Measurements from ENCODE around the gene ID1. TPM values are rescaled to one million over a fixed set of nuclear protein-coding genes. Genes with fewer than 3 reads are reported as not detected.
A peak's percentile ranks its signal among the peaks of the same experiment; 100 is the strongest.

The ID1 gene
- total RNA-seq, 4 donors from 2014 or later = 422 to 839 (median 555) TPM

GRCh38 chr20:31597481-31597855, 7.6 kb upstream of the ID1 start:
- 68 to 83% methylated on average over 2 of the region's 2 CpGs for whole genome bisulfite sequencing, 2 donors
- H3K4me3 ChIP-seq = no peak overlapping the region
- no peaks in the 10 kb centered on the region for H3K27me3 ChIP-seq
- H3K4me1 ChIP-seq = peaks cover 7 to 56% (median 35%) of the 10 kb centered on the region in 3 donors
- TF ChIP-seq POLR2A (IDR thresholded peaks at IDR 0.05) = no peak
- TF ChIP-seq CTCF (IDR thresholded peaks at IDR 0.05) = no peak
- H3K9me3 ChIP-seq = no peaks in the 10 kb centered on the region
- no peaks in the 10 kb centered on the region for H3K36me3 ChIP-seq
- no peak for DNase-seq
- intact Hi-C loops (cut with DNase I) = no loop called here
- H3K27ac ChIP-seq = peak overlapping the region; percentile 89 to 94 (median 91)

DNA sequence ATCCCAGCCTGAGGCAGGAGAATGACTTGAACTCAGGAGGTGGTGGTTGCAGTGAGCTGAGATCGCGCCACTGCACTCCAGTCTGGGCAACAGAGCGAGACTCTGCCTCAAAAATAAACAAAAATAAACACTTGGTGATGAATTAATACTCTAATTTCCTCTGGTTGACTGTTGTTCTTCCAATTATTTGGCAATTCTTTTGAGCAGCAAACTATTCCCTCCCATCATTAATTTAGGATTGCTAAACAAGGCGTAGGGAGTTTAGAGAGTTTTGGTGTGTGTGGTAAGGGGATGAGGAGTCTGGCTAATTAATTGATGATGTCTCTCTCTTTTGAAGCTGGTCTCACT, 2.7 kb upstream of the ID1 start:
- TF ChIP-seq CTCF (IDR thresholded peaks at IDR 0.05) (no peak), POLR2A (IDR thresholded peaks at IDR 0.05) (no peak)
- H3K9me3 ChIP-seq = no peaks in the 10 kb centered on the region
- intact Hi-C loops (cut with DNase I) = no loop called here
- peaks cover 0 to 8% (median 0%) of the 10 kb centered on the region in 3 donors for H3K36me3 ChIP-seq
- no peak overlapping the region for H3K4me3 ChIP-seq
- 55 to 76% methylated on average over 4 of the region's 4 CpGs for WGBS, 2 donors
- H3K27me3 ChIP-seq = peaks cover 0 to 3% (median 0%) of the 10 kb centered on the region in 4 donors
- peaks cover 18 to 54% (median 20%) of the 10 kb centered on the region in 3 donors for H3K4me1 ChIP-seq
- peak overlapping the region in 3 of 4 donors; percentile 94 to 97 (median 94) for H3K27ac ChIP-seq
- no peak for DNase-seq

GRCh38 chr20:31602779-31603441, 2.2 kb upstream of the ID1 start:
- Histone ChIP-seq H3K27ac (peak overlapping the region; percentile 94 to 97 (median 96)), H3K4me1 (peaks cover 19 to 58% (median 20%) of the 10 kb centered on the region in 3 donors), H3K36me3 (peaks cover 0 to 8% (median 0%) of the 10 kb centered on the region in 3 donors), H3K27me3 (peaks cover 0 to 3% (median 0%) of the 10 kb centered on the region in 4 donors), H3K4me3 (no peak overlapping the region), H3K9me3 (no peaks in the 10 kb centered on the region)
- TF ChIP-seq POLR2A (IDR thresholded peaks at IDR 0.05) (no peak), CTCF (IDR thresholded peaks at IDR 0.05) (no peak)
- intact Hi-C loops (cut with DNase I) = no loop called here
- no peak for DNase-seq
- 61 to 65% methylated on average over 15 to 16 of the region's 17 CpGs for WGBS, 2 donors

GRCh38 chr20:31603822-31604566, 1.1 kb upstream of the ID1 start:
- Histone ChIP-seq H3K4me3 (peak overlapping the region; percentile 75 to 91 (median 82)), H3K9me3 (no peaks in the 10 kb centered on the region), H3K36me3 (peaks cover 0 to 8% (median 0%) of the 10 kb centered on the region in 3 donors), H3K4me1 (peaks cover 27 to 69% (median 29%) of the 10 kb centered on the region in 3 donors), H3K27me3 (peaks cover 0 to 9% (median 0%) of the 10 kb centered on the region in 4 donors), H3K27ac (peak overlapping the region; percentile 94 to 97 (median 96))
- intact Hi-C loops (cut with DNase I) = no loop called here
- DNase-seq = peak; percentile 42
- TF ChIP-seq CTCF (IDR thresholded peaks at IDR 0.05) (no peak), POLR2A (IDR thresholded peaks at IDR 0.05) (peak in 3 of 4 donors; percentile 64 to 87 (median 79))
- 11 to 14% methylated on average over 34 to 41 of the region's 43 CpGs for WGBS, 2 donors

DNA sequence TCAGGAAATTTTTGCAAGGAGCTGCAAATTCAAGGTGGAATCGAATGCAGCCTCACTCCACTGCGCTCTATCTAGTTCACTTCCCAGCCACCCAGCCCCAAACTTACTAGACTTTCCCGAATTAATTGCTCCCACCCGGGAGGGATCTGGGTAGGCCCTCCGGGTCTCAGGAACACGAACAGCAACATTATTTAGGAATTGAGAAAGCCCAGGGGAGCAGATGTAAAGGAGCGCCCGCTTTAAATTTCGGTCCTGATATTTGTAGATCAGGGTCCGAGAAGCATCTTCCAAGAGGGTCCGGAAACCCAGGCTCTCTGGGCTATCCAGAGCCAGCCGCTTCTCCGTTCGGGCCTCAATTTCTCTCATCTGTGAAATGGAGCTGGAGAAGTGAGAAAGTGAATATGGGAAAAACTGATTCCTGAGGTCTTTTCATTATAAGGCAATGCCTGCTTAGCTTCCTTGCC, 490 bp upstream of the ID1 start:
- Histone ChIP-seq H3K27ac (peak overlapping the region; percentile 94 to 97 (median 96)), H3K36me3 (peaks cover 0 to 8% (median 0%) of the 10 kb centered on the region in 3 donors), H3K4me3 (peak overlapping the region; percentile 75 to 91 (median 82)), H3K9me3 (no peaks in the 10 kb centered on the region), H3K4me1 (peaks cover 27 to 75% (median 29%) of the 10 kb centered on the region in 3 donors), H3K27me3 (peaks cover 0 to 9% (median 0%) of the 10 kb centered on the region in 4 donors)
- DNase-seq = no peak
- intact Hi-C loops (cut with DNase I) = loop anchor here (5.0 kb wide), 1 partner anchor 32 kb away; no protein-coding TSS in a partner anchor
- TF ChIP-seq CTCF (IDR thresholded peaks at IDR 0.05) (no peak), POLR2A (IDR thresholded peaks at IDR 0.05) (no peak)
- WGBS, 2 donors = 1 to 5% methylated on average over 14 of the region's 14 CpGs
